HG02938 (cell line): ENCODE results near the gene FLNA.
A peak's percentile ranks its signal among the peaks of the same experiment; 100 is the strongest.
"Not testable (repeated sequence)": the region's sequence is repeated elsewhere in the genome, so short reads cannot be mapped to it uniquely, and the experiment has no call there.

Experiments used
- ATAC-seq: cut with Tn5 transposase; IDR thresholded peaks from one replicate; pipeline ENCODE4 v1.9.1; 2021; ENCODE audit warnings: mild to moderate bottlenecking, moderate library complexity; ENCODE audit not compliant: unreplicated experiment

The FLNA gene

GRCh38 chrX:154398668-154399526 is 24.5 kb upstream of the FLNA start:
- ATAC-seq: peak; percentile 10

- peak; percentile 65 for ATAC-seq
Measured at GRCh38 chrX:154397888-154398667, 23.6 kb upstream of the FLNA start, which contains the start of gene RPL10. Gene RPL10, plus strand, starts transcription at chrX:154398377. Its CDS starts 143 bp downstream, at chrX:154398520.

- peak; percentile 31 for ATAC-seq
Measured at GRCh38 chrX:154396973-154397887, 22.8 kb upstream of the FLNA start.

- ATAC-seq: not testable (repeated sequence)
Measured at GRCh38 chrX:154396363-154396762, 21.9 kb upstream of the FLNA start.

GRCh38 chrX:154389812-154390747 is 15.6 kb upstream of the FLNA start:
- peak; percentile 58 for ATAC-seq

GRCh38 chrX:154388649-154389048 is 14.2 kb upstream of the FLNA start:
- ATAC-seq: peak; percentile 20

- not testable (repeated sequence) for ATAC-seq
Measured at GRCh38 chrX:154388094-154388493, 13.7 kb upstream of the FLNA start.

GRCh38 chrX:154384284-154384892 is 10.0 kb upstream of the FLNA start:
- no peak for ATAC-seq

- ATAC-seq: no peak
Measured at GRCh38 chrX:154383359-154384283, 9.2 kb upstream of the FLNA start.

GRCh38 chrX:154382483-154383069 is 8.1 kb upstream of the FLNA start:
- no peak for ATAC-seq

GRCh38 chrX:154381271-154381670 is 6.8 kb upstream of the FLNA start:
- no peak for ATAC-seq

GRCh38 chrX:154380787-154381186 is 6.4 kb upstream of the FLNA start:
- no peak for ATAC-seq

- ATAC-seq: no peak
Measured at GRCh38 chrX:154380153-154380552, 5.7 kb upstream of the FLNA start.

- ATAC-seq: no peak
Measured at GRCh38 chrX:154379569-154379951, 5.1 kb upstream of the FLNA start.

- ATAC-seq: peak; percentile 80
Measured at GRCh38 chrX:154378799-154379568, 4.5 kb upstream of the FLNA start, which contains the start of gene EMD. Gene EMD, plus strand, starts transcription at chrX:154379295. Its CDS starts 190 bp downstream, at chrX:154379485.

- no peak for ATAC-seq
Measured at GRCh38 chrX:154378059-154378798, 3.8 kb upstream of the FLNA start.
